Fibroblast of gingiva (primary cell): ENCODE data around the gene EVX2.

Experiments used
- DNase-seq: peaks from one replicate; pipeline ENCODE4 v3.0.0-alpha.2; 2011; ENCODE audit warnings: low read depth

EVX2 gene

DNA sequence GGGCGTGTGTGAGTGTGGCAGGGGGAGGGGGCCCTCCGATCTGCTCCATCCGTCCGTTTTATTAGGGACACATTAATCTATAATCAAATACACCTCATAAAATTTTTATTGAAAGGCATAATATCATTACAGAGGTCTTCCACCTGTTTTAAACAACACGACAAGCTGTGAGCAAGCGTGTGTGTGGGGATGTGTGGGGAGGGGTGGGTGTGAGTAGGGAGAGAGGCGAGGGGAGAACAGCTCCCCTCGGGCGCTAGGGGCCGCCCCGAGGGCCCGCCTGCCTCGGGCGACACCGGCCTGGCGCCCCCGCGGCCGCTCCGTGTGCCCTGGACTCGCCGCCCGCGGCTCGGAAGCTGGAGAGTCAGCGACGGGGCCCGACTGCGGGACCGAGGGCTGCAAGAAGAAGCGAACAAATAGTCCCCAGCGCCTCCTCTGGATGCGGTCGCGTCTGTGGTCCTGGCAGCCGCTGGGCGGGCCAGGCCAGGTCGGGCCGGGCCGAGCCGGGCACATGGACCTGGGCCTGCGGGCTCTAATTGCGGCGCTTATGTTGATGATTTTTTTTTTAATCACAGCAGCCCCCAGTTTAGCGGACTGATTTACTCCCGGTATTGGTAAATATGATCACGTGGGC is 38.4 kb upstream of the EVX2 start:
- DNase-seq, result no peak

DNA sequence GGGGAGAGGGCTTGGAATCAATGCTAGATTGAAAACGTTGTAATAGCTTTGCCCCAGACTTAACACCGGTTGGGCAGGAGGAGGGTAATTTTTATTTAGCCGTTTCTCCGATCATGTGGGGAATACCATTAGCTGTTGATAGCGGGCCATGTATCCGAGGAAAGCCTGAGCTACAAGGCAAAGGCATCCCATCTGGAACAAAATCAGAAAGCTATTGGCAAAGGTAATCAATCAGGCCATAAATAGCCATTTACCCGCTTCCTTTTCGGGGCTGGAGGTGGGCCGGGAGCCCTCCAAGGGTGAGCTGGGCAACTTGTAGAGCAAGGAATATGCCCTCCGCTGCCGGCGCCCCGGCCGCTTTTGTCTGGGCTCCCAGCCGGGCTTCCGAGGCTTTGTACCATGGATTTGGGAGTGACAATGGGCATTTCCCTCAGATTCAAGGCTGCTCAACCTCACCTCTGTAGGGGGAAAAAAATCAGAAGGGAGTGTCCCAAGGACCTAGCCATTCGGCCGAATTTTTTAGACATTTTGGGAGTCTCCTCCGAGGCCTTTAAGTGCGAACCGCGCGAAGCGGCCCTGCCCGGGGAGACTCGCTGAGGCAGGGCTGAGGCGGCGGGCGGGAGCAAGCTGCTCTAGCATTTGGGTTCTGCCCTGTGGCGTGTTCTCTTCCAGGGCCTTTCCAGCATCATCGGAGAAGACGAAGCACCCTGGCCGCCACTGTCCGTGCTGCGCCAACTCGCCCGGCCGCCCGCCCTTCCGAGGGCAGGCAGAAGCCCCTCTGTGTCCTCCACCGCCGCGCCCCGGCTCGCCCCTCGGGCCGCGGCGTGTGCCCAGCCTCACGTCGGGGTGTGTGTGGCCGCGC is 37.7 kb upstream of the EVX2 start:
- no peak for DNase-seq

DNA sequence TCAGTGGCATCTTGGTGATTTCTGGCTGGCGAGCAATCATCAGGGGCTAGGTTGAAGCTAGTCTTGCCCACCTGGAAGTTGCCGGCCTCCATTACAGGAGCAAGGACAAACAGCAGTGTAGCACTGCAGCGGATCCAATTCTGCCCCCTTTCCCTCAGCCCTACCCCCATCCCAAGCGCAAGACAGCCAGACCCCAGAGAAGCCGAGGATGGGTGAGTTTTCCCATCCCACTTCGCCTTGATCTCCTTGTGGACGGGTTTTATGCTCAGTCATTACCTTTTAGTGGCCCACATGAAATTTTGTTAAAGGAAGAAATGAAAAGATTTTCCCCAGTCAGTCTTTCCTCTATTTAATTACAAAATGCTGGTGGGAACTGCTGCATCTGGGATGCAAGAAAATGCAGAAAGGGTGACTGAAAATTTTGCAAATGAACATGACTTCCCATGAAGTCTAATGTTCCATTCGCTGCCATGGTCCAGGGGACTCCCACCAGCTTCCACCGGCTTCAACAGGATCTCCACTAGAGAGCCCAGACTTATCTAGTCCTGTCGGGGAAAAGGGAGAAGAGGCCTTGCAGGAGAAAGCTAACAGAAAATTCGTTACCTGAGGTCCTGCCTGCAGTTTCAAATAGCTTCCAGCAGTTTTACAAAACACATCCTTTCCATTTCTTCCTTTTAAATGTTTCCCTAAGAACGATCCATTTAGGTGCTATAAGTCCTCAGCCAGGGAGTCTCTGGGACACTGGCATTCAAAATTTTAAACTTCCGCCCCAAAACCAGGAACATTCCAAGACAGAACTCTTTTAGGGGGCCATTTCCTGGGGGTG is 36.8 kb upstream of the EVX2 start:
- no peak for DNase-seq

DNA sequence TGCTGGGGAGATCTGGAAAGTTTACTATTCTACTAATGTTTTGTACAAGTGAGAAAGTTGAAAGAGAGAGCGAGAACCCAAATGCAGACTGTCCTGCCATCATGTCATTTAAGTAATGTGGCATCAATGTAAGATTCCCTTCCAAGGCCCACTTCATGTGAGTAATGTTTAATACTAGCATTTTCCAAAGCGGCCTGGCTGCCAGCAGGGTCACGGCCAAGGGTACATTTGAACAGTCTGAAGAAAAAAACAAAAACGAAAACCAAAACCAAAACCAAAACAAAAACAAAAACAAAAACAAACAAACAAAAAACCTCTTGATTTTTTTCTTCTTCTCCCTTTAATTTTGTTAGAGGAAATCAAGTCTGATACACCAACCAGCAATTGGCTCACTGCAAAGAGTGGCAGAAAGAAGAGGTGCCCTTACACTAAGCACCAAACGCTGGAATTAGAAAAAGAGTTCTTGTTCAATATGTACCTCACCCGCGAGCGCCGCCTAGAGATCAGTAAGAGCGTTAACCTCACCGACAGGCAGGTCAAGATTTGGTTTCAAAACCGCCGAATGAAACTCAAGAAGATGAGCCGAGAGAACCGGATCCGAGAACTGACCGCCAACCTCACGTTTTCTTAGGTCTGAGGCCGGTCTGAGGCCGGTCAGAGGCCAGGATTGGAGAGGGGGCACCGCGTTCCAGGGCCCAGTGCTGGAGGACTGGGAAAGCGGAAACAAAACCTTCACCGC is 35.0 kb upstream of the EVX2 start:
- DNase-seq, result no peak

DNA sequence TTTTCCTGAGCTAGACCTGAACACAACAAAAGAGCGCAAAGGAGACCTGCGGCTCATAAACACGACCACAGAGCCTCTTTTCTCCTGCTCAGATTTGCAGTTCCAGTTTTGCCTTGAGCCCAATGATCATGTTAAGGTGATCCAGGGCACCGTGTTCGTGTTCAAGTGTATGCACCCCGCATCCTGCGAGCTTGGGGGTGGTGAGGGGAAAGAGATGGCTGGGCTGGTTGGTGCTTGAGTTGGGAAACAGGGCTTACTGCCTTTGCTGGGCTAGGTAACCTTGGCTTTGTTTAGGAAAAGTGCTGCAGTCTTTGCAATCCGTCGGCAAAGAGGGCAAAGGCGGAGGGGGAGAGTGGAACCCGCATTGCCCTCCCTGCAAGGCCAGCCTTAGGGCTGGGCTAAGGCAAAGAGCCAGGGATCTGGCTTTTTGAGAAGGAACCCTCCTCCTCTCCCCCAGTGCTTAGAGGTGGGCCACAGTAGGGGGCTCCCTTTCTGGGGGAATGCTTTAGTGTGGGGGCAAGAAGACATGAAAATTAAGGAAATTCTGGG is 34.1 kb upstream of the EVX2 start:
- DNase-seq, result no peak

DNA sequence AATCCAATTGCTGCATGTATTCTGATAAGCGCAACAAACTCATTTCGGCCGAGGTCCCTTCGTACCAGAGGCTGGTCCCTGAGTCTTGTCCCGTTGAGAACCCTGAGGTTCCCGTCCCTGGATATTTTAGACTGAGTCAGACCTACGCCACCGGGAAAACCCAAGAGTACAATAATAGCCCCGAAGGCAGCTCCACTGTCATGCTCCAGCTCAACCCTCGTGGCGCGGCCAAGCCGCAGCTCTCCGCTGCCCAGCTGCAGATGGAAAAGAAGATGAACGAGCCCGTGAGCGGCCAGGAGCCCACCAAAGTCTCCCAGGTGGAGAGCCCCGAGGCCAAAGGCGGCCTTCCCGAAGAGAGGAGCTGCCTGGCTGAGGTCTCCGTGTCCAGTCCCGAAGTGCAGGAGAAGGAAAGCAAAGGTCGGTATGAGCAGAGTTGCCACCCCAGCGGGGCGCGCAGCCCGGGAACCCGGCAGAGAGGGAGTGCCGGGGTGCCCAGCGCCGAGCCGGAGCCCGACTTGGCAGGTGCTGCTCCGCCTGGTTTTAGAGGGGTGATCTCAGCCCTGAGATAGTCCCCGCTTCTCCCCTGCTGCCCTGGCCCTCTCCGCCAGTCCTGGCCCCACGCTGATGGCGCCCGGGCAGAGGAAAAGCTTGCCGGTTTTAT is 33.5 kb upstream of the EVX2 start:
- no peak for DNase-seq

DNA sequence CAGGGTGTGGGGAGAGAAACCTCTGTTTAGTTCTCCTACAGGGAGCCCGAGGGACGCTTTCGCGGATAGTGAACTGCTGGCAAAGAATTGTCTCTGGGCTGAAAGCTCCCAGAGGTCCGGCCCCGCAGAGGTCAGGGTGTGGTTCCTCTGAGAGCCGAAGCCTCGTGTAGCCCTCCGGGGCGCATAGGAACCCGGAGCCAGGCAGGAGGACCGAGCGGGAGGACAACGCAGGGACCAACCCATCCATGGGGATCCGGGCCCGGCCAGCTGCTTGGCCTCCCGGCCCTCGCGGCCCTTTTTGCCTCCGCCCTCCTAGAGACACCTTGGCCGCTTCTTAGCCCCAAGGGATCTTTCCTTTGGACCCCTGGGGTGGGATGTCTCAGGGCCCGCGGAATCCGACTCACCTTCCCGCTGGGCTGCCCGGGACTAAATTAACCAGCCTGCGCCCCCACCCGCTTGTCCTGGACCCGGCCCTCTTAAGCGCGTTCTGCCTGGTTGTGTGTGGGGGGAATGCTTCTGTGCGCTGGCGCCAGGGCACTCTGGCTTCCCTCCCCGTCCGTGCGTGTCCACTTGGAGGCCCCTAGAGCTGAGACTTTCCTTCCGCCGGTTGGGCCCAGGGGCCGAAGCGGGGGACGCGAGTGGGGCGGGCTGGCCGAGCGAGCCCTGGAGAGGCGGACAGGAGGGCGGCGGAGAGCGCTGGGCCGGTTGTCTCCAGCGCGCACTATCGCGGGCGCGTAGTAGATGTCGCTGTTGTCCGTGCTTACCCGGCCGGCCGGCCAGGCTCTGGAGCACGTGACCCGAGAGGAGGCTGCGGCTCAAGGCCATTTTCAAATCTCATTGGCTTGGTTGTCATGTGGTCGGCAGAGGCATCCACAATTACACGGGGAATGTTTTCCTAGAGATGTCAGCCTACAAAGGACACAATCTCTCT is 32.4 kb upstream of the EVX2 start, which contains the start of gene HOXD10:
Gene HOXD10, plus strand, starts transcription at position 896 of the 931 bp plus-strand sequence. CDS start 56 bp downstream, outside the sequence.
- no peak for DNase-seq

DNA sequence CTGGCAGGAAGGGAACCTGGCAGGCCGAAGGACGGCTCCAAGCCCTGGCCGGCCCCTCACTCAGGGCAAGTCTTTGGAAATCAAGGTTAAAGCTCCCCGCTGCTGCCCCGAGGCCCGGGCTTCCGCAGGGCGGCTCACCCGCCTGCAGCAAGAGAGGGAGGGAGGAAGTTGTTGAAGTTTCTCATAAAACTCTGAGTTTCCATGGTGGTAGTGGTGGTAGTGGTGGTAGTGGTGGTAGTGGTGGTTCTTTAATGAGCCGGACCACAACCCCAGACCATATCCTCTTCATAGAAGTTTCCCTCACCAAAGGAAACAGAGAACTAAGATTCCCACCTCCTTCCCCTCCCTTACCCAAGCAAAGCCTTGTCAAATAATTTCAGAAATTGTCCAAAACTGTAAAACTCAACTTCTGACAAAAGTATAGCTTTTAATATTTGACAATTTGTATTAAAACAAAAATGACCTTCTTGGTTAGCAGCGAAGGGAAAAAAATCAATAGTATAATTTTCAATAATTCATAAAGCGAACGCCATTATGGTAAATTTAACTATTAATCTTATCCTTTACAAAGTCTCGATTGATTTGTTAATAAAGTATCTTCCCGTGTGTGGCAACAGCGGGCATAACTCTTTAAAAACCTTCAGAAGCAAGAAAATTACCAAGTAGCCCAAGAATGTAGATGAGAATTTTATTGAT is 31.3 kb upstream of the EVX2 start:
- DNase-seq, result no peak

DNA sequence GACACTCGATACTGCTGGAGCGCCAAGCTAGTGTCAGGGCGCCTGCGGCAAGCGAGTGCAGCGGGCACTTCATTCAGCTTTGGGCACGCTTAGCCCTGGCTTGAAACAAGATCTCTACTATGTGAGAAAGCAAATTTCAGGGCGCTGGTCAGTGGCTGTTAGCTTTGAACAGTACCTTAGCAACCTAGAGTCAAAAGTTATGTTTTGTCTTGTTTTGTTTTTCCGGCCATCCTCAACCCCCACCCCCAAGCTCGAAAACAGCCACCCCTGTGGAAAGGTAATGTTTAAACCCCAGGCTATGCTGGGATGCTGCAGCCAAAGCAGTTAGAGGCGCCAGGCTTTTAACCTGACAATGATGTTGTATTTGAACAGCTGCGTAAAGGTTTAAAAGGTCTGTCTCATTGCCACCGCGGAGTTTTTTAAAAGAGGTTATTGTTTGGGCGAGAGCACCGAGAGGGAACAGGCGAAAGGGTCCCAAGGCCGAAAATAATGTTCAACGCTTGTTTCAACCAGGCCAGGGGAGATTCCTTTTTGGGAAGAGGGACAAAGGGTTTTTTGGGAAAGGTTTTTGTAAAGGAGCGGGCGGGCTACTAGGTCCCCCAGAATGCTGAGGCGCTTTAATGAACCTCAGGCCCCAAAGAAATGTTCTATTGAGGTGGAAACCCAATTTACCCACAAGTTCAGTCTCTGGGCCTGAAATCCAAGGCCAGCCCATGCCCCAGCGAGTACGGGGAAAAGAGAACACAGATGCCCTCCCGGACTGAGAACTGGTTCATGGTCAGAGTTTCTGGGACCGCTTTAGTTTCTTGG is 30.6 kb upstream of the EVX2 start:
- no peak for DNase-seq

DNA sequence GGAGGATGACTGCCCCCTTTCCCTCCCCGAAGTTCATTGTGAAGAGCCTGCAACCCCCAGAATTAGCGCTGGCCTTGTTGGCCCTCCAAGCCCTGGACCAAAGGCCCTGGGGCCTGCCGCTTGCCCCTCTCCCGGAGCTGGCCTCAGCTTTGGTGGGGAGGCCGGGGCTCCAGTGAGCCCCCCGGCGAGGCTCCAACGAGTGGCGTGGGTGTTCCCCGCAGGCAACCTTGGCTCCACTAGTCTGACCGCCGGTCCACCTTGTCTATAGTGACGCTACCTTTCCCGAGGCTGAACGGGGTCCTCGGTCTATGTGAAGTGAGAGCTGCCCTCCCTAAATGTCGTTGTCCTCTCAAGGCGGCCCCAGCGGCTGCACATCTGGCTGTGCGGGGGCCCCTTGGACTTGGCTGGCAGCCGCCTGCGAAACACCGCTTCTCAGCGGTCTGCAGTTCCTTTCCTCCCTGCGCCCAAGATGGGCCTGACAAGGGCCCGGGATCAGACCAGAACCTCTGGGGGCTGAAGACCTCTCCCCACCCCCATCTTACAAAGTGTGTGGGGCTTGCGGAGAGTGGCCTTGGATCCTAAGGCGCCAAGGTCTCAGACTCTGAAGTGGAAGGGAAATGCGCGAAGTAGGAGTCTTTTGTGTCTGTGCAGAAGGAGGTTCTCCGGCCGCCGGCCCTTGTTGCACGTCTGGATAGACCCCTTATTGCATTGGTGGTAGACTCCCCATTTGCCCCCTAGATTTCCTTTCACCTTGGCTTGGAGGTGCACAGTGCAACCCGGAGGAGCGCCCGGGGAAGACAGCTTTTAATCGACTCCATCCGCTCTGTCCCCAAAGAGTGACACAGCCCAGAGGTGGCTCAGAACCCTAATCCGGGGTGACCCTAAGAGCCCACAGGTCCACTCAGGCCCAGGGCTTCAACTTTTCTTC is 28.9 kb upstream of the EVX2 start:
- no peak for DNase-seq

DNA sequence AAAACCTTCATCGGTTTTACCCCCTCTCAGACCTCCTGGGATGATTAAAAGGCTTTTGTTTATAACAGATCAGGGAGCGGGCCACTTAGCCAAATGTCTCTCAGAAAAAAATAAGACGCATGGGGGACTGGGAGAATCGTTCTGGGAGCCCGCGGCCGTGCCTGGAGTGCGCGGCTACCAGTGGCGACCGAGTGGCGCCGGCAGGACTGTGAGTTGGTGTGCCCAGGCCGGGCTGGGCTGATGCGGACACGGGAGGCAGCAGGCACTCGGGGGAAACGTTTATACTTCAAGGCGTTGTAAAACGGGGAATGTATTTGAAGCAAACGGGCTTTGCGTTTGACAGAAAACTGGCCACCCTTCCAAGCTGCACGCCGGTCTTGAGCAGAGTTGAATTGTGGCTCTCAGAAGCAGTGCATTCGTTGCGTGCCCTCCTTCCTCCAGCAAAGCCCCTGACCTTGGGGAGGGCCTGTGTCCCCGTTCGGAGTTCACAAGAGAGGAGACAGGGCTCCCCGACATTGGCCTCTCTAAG is 28.1 kb upstream of the EVX2 start:
- DNase-seq, result no peak

DNA sequence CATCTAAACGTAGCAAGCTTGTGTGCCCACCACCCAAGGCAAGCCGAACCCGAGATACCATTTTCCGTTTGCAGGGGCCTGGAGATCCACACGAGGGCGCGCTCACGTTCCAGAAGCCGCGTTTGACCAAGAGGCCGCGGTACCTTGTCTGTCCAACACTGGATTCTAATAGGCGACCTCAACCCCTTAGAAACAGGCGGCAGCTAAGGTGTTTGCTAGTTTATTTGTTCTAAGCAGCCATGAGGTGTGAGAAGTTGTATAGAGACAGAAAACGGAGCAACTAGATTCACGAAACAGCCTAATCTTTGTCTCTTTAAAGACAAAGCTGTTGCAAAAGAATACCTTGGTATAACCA is 27.5 kb upstream of the EVX2 start:
- no peak for DNase-seq

DNA sequence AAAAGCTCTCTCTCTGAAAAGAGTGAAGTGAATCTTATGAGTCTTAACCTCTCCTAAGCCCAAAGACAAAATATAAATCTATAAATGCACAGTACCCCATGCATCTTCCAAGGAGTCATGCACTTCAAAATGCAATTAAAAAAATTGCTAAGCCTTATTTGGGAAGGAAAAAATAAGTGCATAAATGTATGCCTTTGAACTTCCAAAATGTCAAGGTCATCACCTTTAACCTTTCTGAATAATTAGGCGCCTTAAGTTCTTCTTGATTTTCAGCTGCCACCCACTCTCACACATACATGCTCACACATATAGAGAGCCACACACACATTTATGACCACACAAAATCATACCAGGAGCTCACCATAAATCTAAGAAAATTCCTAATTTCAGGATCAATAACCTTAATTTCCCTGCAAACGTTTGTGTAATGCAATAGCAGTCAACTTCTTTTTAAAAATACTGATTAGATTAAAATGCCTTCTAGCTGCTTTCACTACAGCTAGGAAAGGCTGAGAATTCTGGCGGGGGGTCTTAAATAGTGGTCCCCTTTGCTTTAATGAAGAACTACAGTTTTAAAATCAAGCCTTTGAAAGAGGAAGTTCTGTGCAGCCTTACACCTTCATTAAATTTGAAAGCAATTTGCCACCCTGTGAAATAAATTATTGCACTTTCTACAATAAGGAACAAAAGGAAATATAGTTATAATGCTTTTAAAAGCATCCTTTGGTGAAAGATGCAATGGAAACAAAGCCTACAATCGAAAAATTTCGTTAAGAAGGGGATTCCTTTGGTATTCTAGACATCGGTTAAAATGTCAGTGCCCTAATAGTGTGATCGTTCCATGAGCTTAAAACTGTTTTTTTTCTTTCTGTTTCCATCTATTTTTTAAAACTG is 26.9 kb upstream of the EVX2 start:
- no peak for DNase-seq

DNA sequence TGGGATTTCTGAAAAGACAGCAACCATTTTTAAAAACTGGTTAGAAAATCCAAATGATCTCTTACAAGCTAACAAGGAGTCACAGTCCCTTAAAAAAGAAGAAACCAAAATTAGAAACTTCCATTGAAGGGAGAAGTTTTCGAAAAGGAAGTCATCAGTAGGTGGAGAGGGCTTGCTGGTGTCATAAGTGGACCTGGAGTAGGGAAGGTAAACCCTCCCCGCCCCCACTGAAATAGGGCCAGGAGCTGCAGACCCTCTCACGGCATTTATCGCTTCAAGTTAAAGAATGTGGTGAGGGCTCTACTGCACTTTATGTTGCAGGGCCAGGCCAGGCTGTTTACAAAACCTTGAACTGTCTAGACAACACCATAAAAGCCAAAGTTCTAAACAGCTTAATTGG is 26.2 kb upstream of the EVX2 start:
- DNase-seq, result no peak

DNA sequence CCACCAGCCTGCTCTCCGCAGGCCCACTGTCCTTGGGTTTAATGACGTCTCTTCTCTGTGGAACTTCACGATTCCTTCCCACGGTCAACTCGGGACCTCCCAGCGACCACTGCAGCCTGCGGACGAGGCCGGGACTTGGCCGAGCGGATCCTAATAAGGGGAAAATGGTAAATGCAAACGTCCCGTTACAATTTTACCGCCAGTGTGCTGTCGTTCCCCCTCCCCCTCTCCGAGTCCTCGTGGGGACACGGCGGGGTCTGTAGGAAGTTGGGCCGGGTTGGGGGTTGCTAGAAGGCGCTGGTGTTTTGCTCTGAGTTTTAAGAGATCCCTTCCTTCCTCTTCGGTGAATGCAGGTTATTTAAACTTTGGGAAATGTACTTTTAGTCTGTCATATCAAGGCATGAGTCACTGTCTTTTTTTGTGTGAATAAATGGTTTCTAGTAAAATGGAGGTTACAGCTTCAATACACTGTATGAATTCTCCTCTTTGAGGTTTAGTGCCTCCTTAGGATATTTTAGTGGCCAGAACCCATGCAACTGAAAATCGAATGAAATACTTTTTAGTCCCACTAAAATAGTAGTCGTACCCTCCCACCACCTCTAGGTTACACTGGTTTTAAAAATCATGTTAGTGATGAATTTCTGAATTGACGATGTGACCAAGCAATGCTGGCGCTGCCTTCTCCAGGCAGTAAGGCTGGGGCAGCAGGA is 25.6 kb upstream of the EVX2 start:
- DNase-seq, result no peak
